Right renal cortex interstitium (tissue), 3 donors: ENCODE data around the gene ITGA11. TPM values are rescaled to one million over a fixed set of nuclear protein-coding genes. Genes with fewer than 3 reads are reported as not detected.
"Not testable (repeated sequence)": the region's sequence is repeated elsewhere in the genome, so short reads cannot be mapped to it uniquely, and the experiment has no call there.

ENCODE experiments used
- DNase-seq, 3 donors: peaks; one replicate each; pipeline ENCODE4 v3.0.0-alpha.2; 2013; ENCODE audit warnings: low read depth in 3 of 3, low spot score in 2 of 3
- polyA plus RNA-seq, 3 donors: library from polyadenylated mRNA; unstranded; fragments of 120-200 nt; gene quantifications; one replicate each; pipeline ENCODE4 v1.2.1, GENCODE V29; 2013; ENCODE audit not compliant: insufficient read length in 3 of 3

ITGA11 gene
- polyA plus RNA-seq, 3 donors = 2.0 to 3.9 (median 3.1) TPM

DNA sequence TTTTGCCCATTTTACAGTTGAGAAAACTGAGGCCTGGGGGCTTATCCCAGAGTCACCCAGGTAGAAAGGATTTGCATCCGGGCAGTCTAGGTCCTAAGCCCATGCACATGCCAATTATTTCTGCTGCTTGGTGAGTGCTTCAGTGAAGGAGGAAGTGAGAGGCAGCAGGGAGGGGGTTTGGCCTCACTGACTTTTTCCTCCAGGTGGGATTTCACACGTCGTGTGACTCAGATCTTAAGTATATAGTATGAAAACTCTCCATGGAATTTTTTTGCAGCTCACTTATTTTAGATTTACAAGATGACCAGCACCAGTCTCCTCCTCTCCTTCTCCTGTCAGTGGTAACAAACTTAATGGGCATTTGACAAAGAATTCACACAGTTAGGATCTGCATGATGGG lies 4.6 kb downstream of the ITGA11 start:
- no peak for DNase-seq

DNA sequence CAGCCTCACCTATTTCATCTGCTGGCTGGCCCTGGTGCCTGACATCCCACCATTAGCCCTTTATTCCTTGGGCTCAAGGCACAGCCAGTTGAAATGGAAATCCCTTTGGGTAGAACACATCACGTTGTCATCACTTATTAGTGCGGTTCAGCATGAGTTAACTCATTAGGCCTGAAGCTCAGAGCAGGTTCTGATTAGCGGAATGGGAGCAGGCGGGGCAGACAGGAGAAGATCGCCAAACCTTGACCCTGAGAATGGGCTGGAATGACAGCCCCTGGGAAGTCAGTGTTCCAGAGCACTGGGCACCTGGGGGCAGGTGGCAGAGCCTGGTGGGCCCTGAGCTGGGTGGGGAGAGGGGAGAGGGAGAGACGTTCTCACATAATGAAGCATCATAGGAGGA lies 5.8 kb downstream of the ITGA11 start:
- no peak for DNase-seq

DNA sequence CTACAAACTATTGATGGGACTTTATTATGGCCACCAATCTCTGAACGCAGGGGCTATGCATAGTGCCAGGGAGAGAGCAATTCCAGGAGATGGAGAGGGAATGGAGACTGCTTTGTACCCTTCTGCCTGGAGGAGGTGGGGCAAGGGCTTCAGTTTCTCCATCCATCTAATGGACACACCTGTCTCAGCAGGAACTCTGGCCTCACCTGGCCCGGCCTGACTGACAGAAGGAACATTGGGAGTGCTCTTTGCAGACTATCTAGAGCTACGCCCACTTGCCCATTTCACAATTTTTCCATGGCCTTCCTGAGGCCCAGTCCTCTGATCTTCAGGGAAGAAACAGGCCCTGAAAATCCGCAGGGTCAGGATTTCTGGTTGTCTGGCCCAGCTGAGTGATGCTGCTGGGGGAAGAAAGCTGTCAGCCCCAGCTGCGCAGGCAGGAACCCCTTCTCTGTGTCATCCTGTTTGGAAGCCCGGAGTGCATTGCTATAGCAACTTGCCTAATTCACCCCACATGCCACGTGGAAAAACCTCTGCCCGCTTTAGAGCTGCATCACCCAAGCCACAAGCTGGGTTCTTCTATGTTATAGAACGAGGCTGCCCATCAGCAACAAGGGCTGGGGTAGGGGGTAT lies 6.4 kb downstream of the ITGA11 start:
- DNase-seq = no peak

- DNase-seq = no peak
Measured at GRCh38 chr15:68424754-68425390, 7.1 kb downstream of the ITGA11 start.

GRCh38 chr15:68423359-68424296 lies 8.3 kb downstream of the ITGA11 start:
- no peak for DNase-seq

DNA sequence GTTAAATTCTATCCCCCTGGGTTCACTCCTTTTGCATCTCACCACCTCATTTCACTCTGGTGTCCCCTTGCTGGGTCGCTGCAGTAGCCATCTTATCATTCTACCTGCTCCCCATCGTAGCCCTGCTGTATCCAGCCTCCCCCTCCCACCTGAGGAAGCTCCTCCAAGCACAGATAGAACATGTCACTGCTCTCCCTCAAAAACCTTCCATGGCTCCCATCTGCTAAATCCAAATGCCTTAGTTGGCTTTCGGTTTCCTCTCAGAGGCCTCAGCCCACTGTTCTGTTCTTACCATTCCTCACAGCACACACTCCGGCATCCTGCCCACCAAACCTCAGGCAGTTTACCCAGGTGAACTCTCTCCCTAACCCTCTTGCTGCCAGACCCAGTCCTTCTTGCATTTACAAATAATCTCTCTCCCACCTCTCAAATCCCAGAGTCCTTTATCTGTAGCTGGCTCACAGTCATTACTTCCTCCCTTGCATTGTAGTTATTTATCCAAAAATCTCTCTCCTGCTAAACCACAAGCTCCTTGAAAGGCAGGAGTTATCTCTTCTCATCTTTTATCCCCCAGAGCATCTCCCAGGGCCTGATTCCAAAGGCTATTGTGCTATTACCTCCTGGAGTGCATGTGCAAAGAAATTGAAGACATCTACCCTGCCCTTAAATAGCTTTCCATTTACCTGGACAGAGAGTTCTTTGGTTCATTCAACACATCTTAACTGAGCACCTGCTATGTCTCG lies 9.4 kb downstream of the ITGA11 start:
- DNase-seq = not testable (repeated sequence)

GRCh38 chr15:68421798-68422402 lies 10.1 kb downstream of the ITGA11 start:
- no peak for DNase-seq

DNA sequence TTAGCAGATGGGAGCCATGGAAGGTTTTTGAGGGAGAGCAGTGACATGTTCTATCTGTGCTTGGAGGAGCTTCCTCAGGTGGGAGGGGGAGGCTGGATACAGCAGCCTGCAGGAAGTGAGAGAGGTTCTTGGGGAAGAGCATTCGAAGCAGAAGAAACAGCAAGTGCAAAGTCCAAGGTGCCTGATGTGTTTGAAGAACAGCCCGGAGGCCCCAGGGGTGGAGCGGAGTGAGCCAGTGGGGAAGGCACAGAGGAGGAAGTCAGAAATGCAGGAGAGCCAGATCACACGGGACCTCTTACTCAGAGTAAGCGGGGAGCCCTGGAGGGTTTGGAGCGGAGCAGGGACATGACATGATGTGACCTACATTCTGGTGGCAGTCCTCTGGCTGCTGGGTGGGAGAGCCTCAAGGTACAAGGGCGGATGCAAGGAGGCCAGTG lies 10.8 kb downstream of the ITGA11 start:
- DNase-seq = no peak

- no peak for DNase-seq
Measured at GRCh38 chr15:68420186-68420684, 11.7 kb downstream of the ITGA11 start.

DNA sequence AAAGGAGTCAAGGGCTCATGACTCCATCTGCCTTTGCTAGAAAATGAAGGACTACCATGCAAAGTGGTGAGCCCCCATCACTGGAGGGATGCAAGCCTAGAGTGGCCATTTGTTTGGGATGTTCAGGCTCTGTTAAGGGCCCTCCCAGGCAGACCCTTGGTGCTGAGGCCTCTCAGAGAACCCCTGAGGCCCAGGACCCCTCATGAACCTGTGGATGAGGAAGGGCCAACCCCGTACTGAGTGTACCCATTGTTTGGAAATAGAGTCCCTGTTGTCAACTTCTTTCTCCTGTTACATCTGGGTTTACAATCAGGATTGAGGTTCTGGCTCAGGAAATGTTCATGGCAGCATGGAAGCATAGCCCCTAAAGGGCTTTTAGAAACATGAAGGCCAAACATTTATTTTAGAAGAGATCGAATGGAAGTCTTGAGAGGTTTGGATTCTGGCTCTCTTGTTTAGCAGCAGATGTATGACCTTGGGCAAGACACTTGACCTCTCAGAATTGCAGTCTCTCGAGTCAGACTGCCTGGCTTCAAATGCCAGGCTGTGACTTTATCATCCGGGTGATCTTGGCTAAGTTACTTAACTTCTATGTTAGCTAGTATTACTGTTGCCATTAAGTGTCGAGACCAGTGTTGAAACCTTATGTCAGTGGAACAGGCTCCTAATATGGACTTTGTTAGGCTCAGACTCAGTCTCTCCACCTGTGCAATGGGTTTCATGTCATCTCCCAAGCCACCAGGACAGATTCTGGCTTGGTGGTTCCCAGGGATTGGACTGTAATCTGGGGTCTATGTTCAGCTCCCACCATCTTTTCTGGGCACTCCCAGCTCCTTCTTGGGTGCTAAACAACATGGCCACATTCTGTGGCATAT lies 12.4 kb downstream of the ITGA11 start:
- no peak for DNase-seq

- DNase-seq = peak in 1 of 3 donors; percentile 23
Measured at GRCh38 chr15:68418611-68419161, 13.3 kb downstream of the ITGA11 start.

DNA sequence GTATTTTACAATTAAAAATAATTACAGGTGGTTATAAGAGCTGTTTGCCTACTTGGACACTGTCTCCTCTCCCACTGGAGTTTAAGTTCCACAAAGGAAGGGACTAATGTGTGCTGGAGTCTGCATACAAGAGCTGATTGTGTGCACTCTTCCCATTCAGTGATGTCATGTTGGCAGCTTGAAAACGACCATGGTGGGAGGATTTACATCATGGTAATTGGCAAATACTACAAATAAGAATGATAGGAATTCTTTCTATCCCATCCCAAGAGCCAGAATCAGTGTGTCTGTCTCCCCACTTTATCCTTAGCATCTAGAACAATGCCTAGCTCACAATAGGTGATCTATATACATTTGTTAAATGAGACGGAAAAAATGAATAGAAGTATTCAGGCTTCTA lies 14.1 kb downstream of the ITGA11 start:
- no peak for DNase-seq

DNA sequence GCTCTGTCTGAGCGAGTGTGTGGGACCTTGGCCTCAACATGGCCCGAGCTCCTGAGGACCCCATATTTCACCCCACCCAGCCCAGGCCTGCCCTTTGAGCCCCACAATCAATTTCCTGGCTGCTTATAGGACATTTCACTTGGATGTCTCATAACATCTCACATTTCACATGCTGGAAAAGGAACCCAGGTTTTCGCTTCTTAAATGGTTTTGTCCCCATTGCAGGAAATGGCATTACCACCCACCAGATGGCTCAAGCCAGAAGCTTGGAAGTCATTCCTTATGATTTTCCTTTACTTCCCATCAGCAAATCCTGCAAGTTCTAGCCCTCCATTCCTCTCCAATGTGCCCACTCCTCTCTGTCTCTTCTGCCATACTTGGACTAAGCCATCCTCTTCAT lies 14.9 kb downstream of the ITGA11 start:
- DNase-seq = no peak

- no peak for DNase-seq
Measured at GRCh38 chr15:68416158-68416535, 15.8 kb downstream of the ITGA11 start.

DNA sequence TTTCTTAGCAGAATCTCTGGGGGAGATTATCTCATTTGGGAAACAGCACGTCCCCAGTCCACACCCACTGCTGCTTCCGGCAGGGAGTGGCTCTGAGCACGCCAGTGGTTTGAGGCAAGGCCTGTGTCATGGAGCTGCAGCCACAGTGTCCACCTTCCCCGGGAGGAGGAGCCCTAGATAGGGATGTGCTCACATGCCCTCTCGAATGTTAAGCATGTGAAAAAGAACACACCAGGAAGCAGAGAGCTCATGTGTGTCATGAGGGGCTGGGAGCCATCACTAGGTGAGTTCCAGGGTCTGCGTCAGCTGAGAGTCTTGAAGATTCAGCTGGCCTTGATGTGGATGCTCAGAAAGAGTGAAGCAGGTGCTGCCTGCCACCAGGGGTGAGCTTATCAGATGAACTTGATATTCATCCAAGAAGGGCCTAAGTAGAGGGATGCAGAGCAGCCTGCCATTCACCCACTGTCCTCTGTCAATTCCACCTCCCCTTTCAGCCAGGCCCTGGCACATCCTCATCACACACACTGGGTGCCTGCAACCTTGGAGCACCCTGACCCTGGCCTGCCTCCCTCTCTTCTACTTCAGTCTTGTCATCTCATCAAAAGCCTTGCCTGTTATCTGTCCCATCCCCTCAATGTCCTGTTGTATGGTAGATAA lies 16.3 kb downstream of the ITGA11 start:
- DNase-seq = no peak

GRCh38 chr15:68415061-68415460 lies 16.9 kb downstream of the ITGA11 start:
- no peak for DNase-seq

DNA sequence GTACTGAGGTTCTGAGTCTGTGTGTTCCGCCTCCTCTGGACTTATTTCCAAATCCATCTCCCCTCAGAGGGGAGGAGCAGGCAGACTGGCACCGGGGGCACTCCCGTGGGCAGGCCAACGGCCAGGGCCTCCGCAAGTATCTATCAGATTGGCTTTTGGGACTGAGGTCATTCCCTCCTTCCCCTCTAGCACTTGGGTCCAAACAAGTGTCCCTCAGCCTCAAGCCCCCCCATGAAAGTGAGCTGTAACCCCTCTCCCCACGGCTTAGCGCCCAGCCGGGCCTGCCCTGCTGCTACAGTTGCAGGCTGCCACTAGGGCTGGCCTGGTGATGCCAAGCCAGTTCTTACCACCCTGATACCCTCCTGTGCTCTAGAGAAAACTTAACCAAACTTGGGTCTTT lies 17.4 kb downstream of the ITGA11 start:
- DNase-seq = no peak

- DNase-seq = no peak
Measured at GRCh38 chr15:68414206-68414555, 17.8 kb downstream of the ITGA11 start.
